Prostate gland (tissue), 2 donors: ENCODE data around the gene CAB39.

ENCODE experiments used
- POLR2A ChIP-seq: fragments of 450-650 bp; IDR thresholded peaks from one replicate; pipeline ENCODE4 v1.6.1; 2016; ENCODE audit warnings: antibody characterized with exemption, mild to moderate bottlenecking
- POLR2AphosphoS5 ChIP-seq: sonication (generic); formaldehyde crosslinking; IDR thresholded peaks from one replicate; pipeline ENCODE4 v1.6.1; 2017; ENCODE audit warnings: antibody characterized with exemption
- TF ChIP-seq, protein P1 (sequence below), 4 experiments: fragments of 200-600 bp in 2 of 4; fragments of 450-650 bp in 2 of 4; sonication (generic) in 2 of 4; IDR thresholded peaks; 1 replicate in 3 of 4; 2 replicates in 1 of 4; pipeline ENCODE4 v1.5.1; 2016 to 2019; ENCODE audit warnings: antibody characterized with exemption in 4 of 4, mild to moderate bottlenecking in 2 of 4, moderate library complexity in 2 of 4

DNA sequence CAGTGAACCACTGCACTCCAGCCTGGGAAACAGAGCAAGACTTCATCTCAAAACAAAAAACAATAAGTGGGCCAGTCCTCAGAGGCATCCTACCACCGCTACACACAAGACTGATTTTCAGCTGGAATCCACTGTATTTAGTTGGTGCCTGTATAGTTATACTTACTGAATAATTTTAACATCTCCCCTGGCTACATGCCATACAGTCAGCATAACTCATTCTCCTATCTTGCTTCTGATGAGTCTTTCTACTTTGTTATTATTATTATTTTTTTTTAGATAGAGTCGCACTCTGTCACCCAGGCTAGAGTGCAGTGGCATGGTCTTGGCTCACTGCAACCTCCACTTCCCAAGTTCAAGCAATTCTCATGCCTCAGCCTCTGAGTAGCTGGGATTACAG is 19.9 kb upstream of the CAB39 start:
- TF ChIP-seq, protein P1, sequence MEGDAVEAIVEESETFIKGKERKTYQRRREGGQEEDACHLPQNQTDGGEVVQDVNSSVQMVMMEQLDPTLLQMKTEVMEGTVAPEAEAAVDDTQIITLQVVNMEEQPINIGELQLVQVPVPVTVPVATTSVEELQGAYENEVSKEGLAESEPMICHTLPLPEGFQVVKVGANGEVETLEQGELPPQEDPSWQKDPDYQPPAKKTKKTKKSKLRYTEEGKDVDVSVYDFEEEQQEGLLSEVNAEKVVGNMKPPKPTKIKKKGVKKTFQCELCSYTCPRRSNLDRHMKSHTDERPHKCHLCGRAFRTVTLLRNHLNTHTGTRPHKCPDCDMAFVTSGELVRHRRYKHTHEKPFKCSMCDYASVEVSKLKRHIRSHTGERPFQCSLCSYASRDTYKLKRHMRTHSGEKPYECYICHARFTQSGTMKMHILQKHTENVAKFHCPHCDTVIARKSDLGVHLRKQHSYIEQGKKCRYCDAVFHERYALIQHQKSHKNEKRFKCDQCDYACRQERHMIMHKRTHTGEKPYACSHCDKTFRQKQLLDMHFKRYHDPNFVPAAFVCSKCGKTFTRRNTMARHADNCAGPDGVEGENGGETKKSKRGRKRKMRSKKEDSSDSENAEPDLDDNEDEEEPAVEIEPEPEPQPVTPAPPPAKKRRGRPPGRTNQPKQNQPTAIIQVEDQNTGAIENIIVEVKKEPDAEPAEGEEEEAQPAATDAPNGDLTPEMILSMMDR (IDR thresholded peaks at IDR 0.05), result no peak
- TF ChIP-seq POLR2AphosphoS5, result no peak
- no peak for TF ChIP-seq POLR2A
